Kidney (tissue), 14 donors: ENCODE results near the gene PIK3R1. TPM values are rescaled to one million over a fixed set of nuclear protein-coding genes. Genes with fewer than 3 reads are reported as not detected.
A peak's percentile ranks its signal among the peaks of the same experiment; 100 is the strongest.

Experiments
- DNase-seq, 5 donors: peaks; one replicate each; pipeline ENCODE4 v3.0.0-alpha.2; 2013 to 2020
- FAIRE-seq: peaks from 2 replicates; lab custom pipeline; 2012; peaks lifted over from hg19 to GRCh38; lab: Jason Lieb, UNC
- H3K27ac ChIP-seq, 2 donors: one replicate each; pipeline ENCODE4 v1.7.0; 2013; ENCODE audit warnings: low read depth in 2 of 2, low read length in 2 of 2, inconsistent platforms in 1 of 2
- H3K27me3 ChIP-seq: one replicate; pipeline ENCODE4 v1.7.1; 2013; ENCODE audit warnings: low read length, inconsistent platforms; ENCODE audit not compliant: control insufficient read depth, insufficient read depth
- H3K36me3 ChIP-seq, 3 donors: one replicate each; pipeline versions ENCODE4 v1.7.0 to v1.7.1; 2013; ENCODE audit warnings: low read length in 3 of 3, control low read depth in 1 of 3, inconsistent platforms in 1 of 3; ENCODE audit not compliant: insufficient read depth in 3 of 3, control insufficient read depth in 2 of 3
- H3K4me1 ChIP-seq, 3 donors: one replicate each; pipeline versions ENCODE4 v1.7.0 to v1.7.1; 2013; ENCODE audit warnings: low read length in 3 of 3, inconsistent platforms in 1 of 3, low read depth in 1 of 3; ENCODE audit not compliant: control insufficient read depth in 2 of 3, insufficient read depth in 2 of 3
- H3K4me3 ChIP-seq, 3 donors: one replicate each; pipeline versions ENCODE4 v1.7.0 to v1.8.1; 2013; ENCODE audit warnings: low read length in 3 of 3, control low read depth in 1 of 3, inconsistent platforms in 1 of 3
- H3K9ac ChIP-seq, 3 donors: one replicate each; pipeline versions ENCODE4 v1.7.0 to v1.7.1; 2013; ENCODE audit warnings: low read length in 3 of 3, control low read depth in 1 of 3, inconsistent platforms in 1 of 3
- H3K9me3 ChIP-seq, 3 donors: one replicate each; pipeline versions ENCODE4 v1.7.0 to v1.7.1; 2013; ENCODE audit warnings: low read length in 3 of 3, control low read depth in 1 of 3, inconsistent platforms in 1 of 3; ENCODE audit not compliant: control insufficient read depth in 2 of 3, insufficient read depth in 1 of 3
- CTCF ChIP-seq: IDR thresholded peaks from 3 replicates; pipeline ENCODE4 v1.5.1; 2012; ENCODE audit warnings: mild to moderate bottlenecking, moderate library complexity, borderline replicate concordance; ENCODE audit not compliant: insufficient read depth; ENCODE audit errors: extremely low read depth
- intact Hi-C: fragments of 100-400 bp; cut with DNase I; formaldehyde crosslinking; loops from one replicate; pipeline ENCODE4 v1.11.1; 2022
- polyA plus RNA-seq: library from polyadenylated mRNA; stranded (reverse); fragments of 350-450 nt; fragmentation: Illumina TruSeq; extraction: RNeasy Lipid Tissue Mini Kit (QIAGEN cat#74804); gene quantifications from one replicate; pipeline ENCODE4 v1.2.3, GENCODE V29; 2014; ENCODE audit warnings: low read depth, low replicate concordance; ENCODE audit not compliant: insufficient read depth
- total RNA-seq: library from RNA; stranded (reverse); fragmentation: NEBNext Ultra II Directional; extraction: Animal tissue kit (Norgen Biotek cat#: 25700); gene quantifications from one replicate; pipeline ENCODE4 v1.2.1, GENCODE V29; 2021
- donor health status: control.
- donor health status: control.
- donor health status: control.
- donor health status: control.
- donor health status: control.
- donor health status: DM: yes; HTN: yes; CAD: no.
- donor health status: Normal renal cell carcinoma (clear cell type).

The PIK3R1 gene
- total and polyA plus RNA-seq, 2 donors from 2014 or later = 26.6 to 138 TPM

GRCh38 chr5:68214482-68215207 lies 911 bp upstream of the PIK3R1 start:
- intact Hi-C loops = no loop called here
- Histone ChIP-seq H3K27me3 (no peaks in the 10 kb centered on the region), H3K36me3 (no peaks in the 10 kb centered on the region), H3K9ac (peak overlapping the region; percentile 31 to 85 (median 83)), H3K27ac (peak overlapping the region; percentile 95 to 96), H3K4me3 (peak overlapping the region; percentile 59 to 83 (median 74)), H3K9me3 (no peaks in the 10 kb centered on the region), H3K4me1 (peaks cover 0 to 4% (median 3%) of the 10 kb centered on the region in 3 donors)
- no peak for FAIRE-seq
- no peak for TF ChIP-seq CTCF
- DNase-seq = peak in 2 of 5 donors; percentile 55 to 57

GRCh38 chr5:68215898-68216244 lies 315 bp downstream of the PIK3R1 start:
- H3K36me3 ChIP-seq = no peaks in the 10 kb centered on the region
- DNase-seq (peak in 1 of 5 donors; percentile 85), FAIRE-seq (no peak)
- peaks cover 0 to 2% (median 0%) of the 10 kb centered on the region in 3 donors for H3K9me3 ChIP-seq
- peak overlapping the region; percentile 86 to 90 for H3K27ac ChIP-seq
- H3K4me3 ChIP-seq = peak overlapping the region; percentile 83 to 96 (median 91)
- intact Hi-C loops = no loop called here
- no peaks in the 10 kb centered on the region for H3K27me3 ChIP-seq
- H3K4me1 ChIP-seq = peaks cover 0 to 6% (median 4%) of the 10 kb centered on the region in 3 donors
- no peak for TF ChIP-seq CTCF
- H3K9ac ChIP-seq = peak overlapping the region; percentile 27 to 72 (median 68)

GRCh38 chr5:68216245-68217046 lies 890 bp downstream of the PIK3R1 start:
- FAIRE-seq = no peak
- Histone ChIP-seq H3K27me3 (no peaks in the 10 kb centered on the region), H3K9ac (peak overlapping the region; percentile 68 to 86 (median 72)), H3K9me3 (peaks cover 0 to 4% (median 0%) of the 10 kb centered on the region in 3 donors), H3K4me3 (peak overlapping the region; percentile 83 to 96 (median 91)), H3K27ac (peak overlapping the region; percentile 86 to 90), H3K36me3 (no peaks in the 10 kb centered on the region), H3K4me1 (peaks cover 0 to 6% (median 4%) of the 10 kb centered on the region in 3 donors)
- TF ChIP-seq CTCF = no peak
- intact Hi-C loops = no loop called here
- peak; percentile 81 to 89 (median 83) for DNase-seq
